ENCODE measurements around the gene WNK4.

DNA sequence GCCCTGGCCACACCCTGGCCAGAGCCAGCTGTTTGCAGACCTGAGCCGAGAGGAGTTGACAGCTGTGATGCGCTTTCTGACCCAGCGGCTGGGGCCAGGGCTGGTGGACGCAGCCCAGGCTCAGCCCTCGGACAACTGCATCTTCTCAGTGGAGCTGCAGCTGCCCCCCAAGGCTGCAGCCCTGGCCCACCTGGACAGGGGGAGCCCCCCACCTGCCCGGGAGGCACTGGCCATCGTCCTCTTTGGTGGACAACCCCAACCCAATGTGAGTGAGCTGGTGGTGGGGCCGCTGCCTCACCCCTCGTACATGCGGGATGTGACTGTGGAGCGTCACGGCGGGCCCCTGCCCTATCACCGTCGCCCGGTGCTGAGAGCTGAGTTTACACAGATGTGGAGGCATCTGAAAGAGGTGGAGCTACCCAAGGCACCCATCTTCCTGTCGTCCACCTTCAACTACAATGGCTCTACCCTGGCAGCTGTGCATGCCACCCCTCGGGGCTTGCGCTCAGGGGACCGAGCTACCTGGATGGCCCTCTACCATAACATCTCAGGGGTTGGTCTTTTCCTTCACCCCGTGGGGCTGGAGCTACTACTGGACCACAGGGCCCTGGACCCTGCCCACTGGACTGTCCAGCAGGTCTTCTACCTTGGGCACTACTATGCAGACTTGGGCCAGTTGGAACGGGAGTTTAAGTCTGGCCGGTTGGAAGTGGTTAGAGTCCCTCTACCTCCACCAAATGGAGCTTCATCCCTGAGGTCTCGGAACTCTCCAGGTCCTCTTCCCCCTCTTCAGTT, 64.5 kb downstream of the WNK4 start:
- TF ChIP-seq EZH2 (IDR thresholded peaks at IDR 0.05; ENCODE audit: low read length, missing control alignments) = no peak
- TF ChIP-seq, protein P1, sequence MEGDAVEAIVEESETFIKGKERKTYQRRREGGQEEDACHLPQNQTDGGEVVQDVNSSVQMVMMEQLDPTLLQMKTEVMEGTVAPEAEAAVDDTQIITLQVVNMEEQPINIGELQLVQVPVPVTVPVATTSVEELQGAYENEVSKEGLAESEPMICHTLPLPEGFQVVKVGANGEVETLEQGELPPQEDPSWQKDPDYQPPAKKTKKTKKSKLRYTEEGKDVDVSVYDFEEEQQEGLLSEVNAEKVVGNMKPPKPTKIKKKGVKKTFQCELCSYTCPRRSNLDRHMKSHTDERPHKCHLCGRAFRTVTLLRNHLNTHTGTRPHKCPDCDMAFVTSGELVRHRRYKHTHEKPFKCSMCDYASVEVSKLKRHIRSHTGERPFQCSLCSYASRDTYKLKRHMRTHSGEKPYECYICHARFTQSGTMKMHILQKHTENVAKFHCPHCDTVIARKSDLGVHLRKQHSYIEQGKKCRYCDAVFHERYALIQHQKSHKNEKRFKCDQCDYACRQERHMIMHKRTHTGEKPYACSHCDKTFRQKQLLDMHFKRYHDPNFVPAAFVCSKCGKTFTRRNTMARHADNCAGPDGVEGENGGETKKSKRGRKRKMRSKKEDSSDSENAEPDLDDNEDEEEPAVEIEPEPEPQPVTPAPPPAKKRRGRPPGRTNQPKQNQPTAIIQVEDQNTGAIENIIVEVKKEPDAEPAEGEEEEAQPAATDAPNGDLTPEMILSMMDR (conservative IDR thresholded peaks at IDR 0.05 in 1 of 2, IDR thresholded peaks at IDR 0.05 in 1 of 2; ENCODE audit: low read depth in 1 of 2, low read length in 2 of 2) = no peak

All from fibroblast of lung (primary cell).